ENCODE results near the gene CCDC112.

GRCh38 chr5:115262011-115262320 is 34.5 kb downstream of the CCDC112 start:
- TF ChIP-seq ARNTL (CRISPR knock-in tag; IDR thresholded peaks at IDR 0.05; ENCODE audit: borderline replicate concordance, low read depth) (no peak), OSR1 (CRISPR knock-in tag; IDR thresholded peaks at IDR 0.05) (no peak), TCF4 (CRISPR knock-in tag; IDR thresholded peaks at IDR 0.05; ENCODE audit: borderline replicate concordance) (no peak), SNAI2 (CRISPR knock-in tag; IDR thresholded peaks at IDR 0.05) (no peak), ZFP3 (CRISPR knock-in tag; IDR thresholded peaks at IDR 0.05) (no peak), ZFP30 (CRISPR knock-in tag; IDR thresholded peaks at IDR 0.05) (no peak)
- TF ChIP-seq, protein P1, sequence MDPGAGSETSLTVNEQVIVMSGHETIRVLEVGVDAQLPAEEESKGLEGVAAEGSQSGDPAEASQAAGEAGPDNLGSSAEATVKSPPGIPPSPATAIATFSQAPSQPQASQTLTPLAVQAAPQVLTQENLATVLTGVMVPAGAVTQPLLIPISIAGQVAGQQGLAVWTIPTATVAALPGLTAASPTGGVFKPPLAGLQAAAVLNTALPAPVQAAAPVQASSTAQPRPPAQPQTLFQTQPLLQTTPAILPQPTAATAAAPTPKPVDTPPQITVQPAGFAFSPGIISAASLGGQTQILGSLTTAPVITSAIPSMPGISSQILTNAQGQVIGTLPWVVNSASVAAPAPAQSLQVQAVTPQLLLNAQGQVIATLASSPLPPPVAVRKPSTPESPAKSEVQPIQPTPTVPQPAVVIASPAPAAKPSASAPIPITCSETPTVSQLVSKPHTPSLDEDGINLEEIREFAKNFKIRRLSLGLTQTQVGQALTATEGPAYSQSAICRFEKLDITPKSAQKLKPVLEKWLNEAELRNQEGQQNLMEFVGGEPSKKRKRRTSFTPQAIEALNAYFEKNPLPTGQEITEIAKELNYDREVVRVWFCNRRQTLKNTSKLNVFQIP (CRISPR knock-in tag; IDR thresholded peaks at IDR 0.05; ENCODE audit: borderline replicate concordance, low read depth), result no peak
- TF ChIP-seq, protein P2, sequence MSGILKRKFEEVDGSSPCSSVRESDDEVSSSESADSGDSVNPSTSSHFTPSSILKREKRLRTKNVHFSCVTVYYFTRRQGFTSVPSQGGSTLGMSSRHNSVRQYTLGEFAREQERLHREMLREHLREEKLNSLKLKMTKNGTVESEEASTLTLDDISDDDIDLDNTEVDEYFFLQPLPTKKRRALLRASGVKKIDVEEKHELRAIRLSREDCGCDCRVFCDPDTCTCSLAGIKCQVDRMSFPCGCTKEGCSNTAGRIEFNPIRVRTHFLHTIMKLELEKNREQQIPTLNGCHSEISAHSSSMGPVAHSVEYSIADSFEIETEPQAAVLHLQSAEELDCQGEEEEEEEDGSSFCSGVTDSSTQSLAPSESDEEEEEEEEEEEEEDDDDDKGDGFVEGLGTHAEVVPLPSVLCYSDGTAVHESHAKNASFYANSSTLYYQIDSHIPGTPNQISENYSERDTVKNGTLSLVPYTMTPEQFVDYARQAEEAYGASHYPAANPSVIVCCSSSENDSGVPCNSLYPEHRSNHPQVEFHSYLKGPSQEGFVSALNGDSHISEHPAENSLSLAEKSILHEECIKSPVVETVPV (CRISPR knock-in tag; IDR thresholded peaks at IDR 0.05), result no peak
- TF ChIP-seq, protein P3, sequence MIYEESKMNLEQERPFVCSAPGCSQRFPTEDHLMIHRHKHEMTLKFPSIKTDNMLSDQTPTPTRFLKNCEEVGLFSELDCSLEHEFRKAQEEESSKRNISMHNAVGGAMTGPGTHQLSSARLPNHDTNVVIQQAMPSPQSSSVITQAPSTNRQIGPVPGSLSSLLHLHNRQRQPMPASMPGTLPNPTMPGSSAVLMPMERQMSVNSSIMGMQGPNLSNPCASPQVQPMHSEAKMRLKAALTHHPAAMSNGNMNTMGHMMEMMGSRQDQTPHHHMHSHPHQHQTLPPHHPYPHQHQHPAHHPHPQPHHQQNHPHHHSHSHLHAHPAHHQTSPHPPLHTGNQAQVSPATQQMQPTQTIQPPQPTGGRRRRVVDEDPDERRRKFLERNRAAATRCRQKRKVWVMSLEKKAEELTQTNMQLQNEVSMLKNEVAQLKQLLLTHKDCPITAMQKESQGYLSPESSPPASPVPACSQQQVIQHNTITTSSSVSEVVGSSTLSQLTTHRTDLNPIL (CRISPR knock-in tag; IDR thresholded peaks at IDR 0.05; ENCODE audit: low read depth), result no peak

Measured in SK-N-SH treated with all-trans-retinoic acid at 6 μM for 48 hours (cell line).